ENCODE measurements around the gene HPS4.

The HPS4 gene

GRCh38 chr22:26464312-26464711 is 19.3 kb downstream of the HPS4 start:
- H3K4me3 ChIP-seq (ENCODE audit: low read length), result no peak overlapping the region
- TF ChIP-seq ZNF274 (IDR thresholded peaks at IDR 0.05; ENCODE audit: low read depth, low read length), result no peak

- TF ChIP-seq ZNF274 (IDR thresholded peaks at IDR 0.05; ENCODE audit: low read depth, low read length), result no peak
- H3K4me3 ChIP-seq (ENCODE audit: low read length), result no peak overlapping the region
These were observed 19.9 kb downstream of the HPS4 start for GRCh38 chr22:26463688-26464087.

GRCh38 chr22:26463101-26463661 is 20.4 kb downstream of the HPS4 start:
- no peak for TF ChIP-seq ZNF274 (IDR thresholded peaks at IDR 0.05; ENCODE audit: low read depth, low read length)
- H3K4me3 ChIP-seq (ENCODE audit: low read length), result no peak overlapping the region

DNA sequence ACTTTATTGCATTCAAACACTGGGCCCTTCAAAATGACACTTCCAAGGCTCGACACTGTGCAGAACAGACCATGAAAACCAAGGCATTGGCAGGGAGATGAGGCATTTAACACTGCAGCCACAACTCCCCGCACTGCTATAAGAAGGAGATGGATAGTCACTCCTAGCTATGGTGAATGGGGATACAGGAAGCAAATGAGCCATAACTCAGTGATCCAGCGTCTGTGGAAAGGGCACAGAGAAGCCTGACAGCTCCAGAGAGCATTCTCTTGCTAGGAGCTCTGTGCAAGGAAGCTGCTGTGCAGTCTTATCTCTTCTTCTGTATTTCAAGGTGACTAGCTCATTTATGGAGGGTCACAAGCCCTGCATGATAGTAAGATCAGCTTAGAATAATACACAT is 20.9 kb downstream of the HPS4 start:
- no peak overlapping the region for H3K4me3 ChIP-seq (ENCODE audit: low read length)
- TF ChIP-seq ZNF274 (IDR thresholded peaks at IDR 0.05; ENCODE audit: low read depth, low read length), result no peak

DNA sequence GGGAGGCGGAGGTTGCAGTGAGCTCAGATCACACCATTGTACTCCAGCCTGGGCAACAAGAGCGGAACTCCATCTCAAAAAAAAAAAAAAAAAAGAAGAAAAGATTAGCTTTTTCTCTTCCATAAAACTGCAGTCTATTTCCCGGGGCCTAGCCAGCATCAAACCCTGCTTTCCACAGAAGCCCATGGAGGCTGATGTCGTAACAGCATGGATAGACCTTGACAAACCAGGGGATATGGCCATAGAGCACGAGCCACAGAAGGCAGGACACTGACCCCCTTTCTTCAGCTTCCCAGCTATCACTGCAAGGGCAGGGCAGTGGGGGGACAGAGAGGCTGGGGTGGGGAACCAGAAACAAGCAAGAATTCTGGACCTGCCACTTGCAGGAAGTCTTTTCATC is 21.5 kb downstream of the HPS4 start:
- no peak for TF ChIP-seq ZNF274 (IDR thresholded peaks at IDR 0.05; ENCODE audit: low read depth, low read length)
- H3K4me3 ChIP-seq (ENCODE audit: low read length), result no peak overlapping the region

GRCh38 chr22:26461188-26461810 is 22.3 kb downstream of the HPS4 start:
- H3K4me3 ChIP-seq (ENCODE audit: low read length), result no peak overlapping the region
- TF ChIP-seq ZNF274 (IDR thresholded peaks at IDR 0.05; ENCODE audit: low read depth, low read length), result no peak

- TF ChIP-seq ZNF274 (IDR thresholded peaks at IDR 0.05; ENCODE audit: low read depth, low read length), result no peak
- H3K4me3 ChIP-seq (ENCODE audit: low read length), result no peak overlapping the region
These were observed 23.4 kb downstream of the HPS4 start for GRCh38 chr22:26460202-26460601.

- no peak overlapping the region for H3K4me3 ChIP-seq (ENCODE audit: low read length)
- TF ChIP-seq ZNF274 (IDR thresholded peaks at IDR 0.05; ENCODE audit: low read depth, low read length), result no peak
These were observed 25.8 kb downstream of the HPS4 start for GRCh38 chr22:26457661-26458272.

DNA sequence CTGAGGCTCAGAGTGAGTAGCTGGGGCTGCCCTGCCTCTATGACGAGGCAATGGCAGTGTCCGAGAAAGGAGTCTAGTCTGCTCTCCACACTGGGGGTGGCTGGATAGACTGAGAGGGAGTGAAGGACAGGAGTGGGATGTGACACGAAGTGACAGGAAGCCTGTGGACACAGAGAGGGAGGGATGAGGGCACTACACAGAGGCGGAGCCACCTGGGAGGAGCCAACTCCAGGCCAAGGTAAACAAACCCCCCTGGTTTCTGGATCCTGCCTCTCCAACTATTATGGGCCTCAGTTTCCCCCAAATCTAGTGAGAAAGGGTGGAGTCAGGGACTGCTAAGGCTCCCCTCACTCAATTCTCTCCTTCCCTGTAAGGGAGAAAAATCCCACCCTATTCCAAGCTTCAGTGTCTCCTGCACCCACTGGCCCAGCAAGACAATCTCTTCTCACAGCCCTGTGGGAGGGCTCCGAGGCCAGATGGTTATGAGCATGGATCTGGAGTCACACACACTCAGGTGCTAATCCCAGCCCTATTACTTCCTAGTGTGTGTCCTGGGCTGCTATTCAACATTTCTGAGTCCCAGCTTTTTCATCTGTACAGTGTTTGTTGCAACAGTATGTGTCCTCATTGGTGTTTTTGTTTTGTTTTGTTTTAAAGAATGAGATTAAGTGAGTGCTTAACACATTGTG is 29.6 kb downstream of the HPS4 start:
- TF ChIP-seq ZNF274 (IDR thresholded peaks at IDR 0.05; ENCODE audit: low read depth, low read length), result no peak
- no peak overlapping the region for H3K4me3 ChIP-seq (ENCODE audit: low read length)

- H3K4me3 ChIP-seq (ENCODE audit: low read length), result no peak overlapping the region
- TF ChIP-seq ZNF274 (IDR thresholded peaks at IDR 0.05; ENCODE audit: low read depth, low read length), result no peak
These were observed 30.4 kb downstream of the HPS4 start for GRCh38 chr22:26453216-26453615.

DNA sequence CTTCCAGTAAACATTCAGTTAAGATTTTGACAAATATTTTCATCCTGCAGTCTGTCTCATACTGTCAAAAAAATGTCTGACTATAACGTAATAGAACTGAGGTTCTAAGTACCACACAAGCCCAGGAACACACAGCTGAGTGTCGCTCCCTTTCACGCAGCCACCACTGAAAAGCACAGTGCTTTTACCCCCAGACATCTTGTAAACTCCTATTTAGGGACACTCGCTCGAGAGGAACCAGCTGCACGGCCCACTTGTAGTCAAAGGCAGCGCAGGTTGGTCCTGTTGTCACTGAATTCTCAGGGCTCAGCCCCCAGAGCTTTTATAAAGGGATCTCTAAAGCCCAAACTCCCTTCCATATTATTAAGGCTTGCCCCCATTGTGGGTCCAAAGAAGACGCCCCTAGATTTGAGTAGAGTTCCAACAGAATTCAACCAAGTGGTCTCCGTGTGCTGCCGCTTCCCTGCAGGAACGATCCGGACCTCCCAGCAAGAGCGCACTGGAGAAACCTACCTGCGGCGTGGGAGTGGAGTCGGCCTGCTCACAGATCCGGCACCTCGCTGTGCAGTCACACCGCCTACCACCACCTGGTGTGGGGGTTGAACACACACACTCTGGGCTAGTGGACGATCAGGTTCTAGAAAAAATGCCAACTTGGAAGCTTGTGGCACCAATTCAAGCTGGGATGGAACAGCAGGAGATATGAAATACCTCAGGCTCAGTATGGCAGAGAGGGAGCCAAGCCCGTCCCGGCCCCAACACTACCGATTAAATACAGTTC is 31.2 kb downstream of the HPS4 start:
- no peak overlapping the region for H3K4me3 ChIP-seq (ENCODE audit: low read length)
- TF ChIP-seq ZNF274 (IDR thresholded peaks at IDR 0.05; ENCODE audit: low read depth, low read length), result no peak

DNA sequence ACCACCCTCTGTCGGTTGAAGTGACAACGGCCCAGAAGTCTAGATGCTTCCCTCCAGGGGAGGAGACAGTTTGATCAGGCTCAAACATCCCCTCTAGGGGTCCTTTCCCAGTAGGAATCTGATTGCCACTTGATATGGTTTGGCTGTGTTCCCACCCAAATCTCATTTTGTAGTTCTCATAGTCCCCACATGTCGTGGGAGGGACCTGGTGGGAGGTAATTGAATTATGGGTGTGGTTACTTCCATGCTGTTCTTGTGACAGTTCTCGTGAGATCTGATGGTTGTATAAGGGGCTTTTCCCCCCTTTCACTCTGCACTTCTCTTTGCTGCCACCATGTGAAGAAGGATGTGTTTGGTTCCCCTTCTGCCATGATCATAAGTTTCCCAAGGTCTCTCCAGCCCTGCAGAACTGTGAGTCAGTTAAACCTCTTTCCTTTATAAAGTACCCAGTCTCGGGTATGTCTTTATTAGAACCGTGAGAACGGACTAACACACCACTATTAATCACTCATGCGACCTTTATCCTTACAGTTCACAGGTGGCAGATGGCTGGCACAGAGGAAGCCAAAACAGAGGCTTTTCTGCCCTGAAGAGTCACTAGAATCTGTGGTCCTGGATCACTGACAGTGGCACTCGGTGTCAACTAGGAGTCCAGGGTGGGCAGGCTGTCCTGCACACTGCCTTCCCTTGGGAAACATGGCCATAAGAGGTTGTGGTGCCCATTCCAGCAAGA is 33.0 kb downstream of the HPS4 start:
- TF ChIP-seq ZNF274 (IDR thresholded peaks at IDR 0.05; ENCODE audit: low read depth, low read length), result no peak

GRCh38 chr22:26448941-26449340 is 34.6 kb downstream of the HPS4 start:
- no peak overlapping the region for H3K4me3 ChIP-seq (ENCODE audit: low read length)
- TF ChIP-seq ZNF274 (IDR thresholded peaks at IDR 0.05; ENCODE audit: low read depth, low read length), result no peak

More for the DNA sequence above, 33.0 kb downstream of the HPS4 start:
- H3K4me3 ChIP-seq (ENCODE audit: low read length), result no peak overlapping the region

- H3K4me3 ChIP-seq (ENCODE audit: low read length), result no peak overlapping the region
- TF ChIP-seq ZNF274 (IDR thresholded peaks at IDR 0.05; ENCODE audit: low read depth, low read length), result no peak
These were observed 35.2 kb downstream of the HPS4 start for GRCh38 chr22:26448334-26448733.
